Measurements from ENCODE around the gene PRDM16. TPM values are rescaled to one million over a fixed set of nuclear protein-coding genes. Genes with fewer than 3 reads are reported as not detected.

PRDM16 gene
- polyA plus RNA-seq, 1 donor (not counting 4 experiments of a cell fraction or from before 2014, with no cell fraction given): 0.05 TPM

DNA sequence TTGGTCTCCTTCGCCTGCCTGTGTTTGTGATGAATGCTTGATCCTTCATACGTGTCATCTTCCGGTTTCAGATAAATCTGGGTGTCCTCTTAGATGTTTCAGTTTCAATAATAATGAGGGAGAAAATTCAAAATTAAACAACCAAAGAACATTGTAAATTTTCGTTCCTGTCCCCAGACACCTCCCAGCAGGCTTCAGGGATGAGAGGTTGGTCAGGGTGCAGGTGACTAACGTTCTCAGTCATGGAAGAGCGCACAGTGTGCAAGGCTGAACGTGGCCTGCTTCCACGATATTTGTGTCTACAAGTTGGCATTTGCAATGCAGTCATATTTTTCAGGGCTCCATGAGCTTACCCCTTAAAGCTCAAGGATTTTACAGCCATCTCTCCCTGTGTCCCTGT lies 238.4 kb downstream of the PRDM16 start:
- Histone ChIP-seq H2AFZ (ENCODE audit: control insufficient read depth, low read length) (no peak overlapping the region), H3K4me2 (ENCODE audit: control insufficient read depth, extremely low read depth, insufficient read depth, low read depth, low read length) (no peak overlapping the region), H3K9me1 (ENCODE audit: control insufficient read depth, extremely low read depth, insufficient read depth, low read length) (no peaks in the 10 kb centered on the region), H3K27ac (ENCODE audit: control insufficient read depth, insufficient read depth, low read length) (no peak overlapping the region), H3K9ac (ENCODE audit: control insufficient read depth, extremely low read depth, insufficient read depth, low read length) (no peak overlapping the region), H3K4me1 (ENCODE audit: control insufficient read depth, extremely low read depth, insufficient read depth, low read length) (no peaks in the 10 kb centered on the region), H3K27me3 (ENCODE audit: control insufficient read depth, extremely low read depth, insufficient read depth, low read length) (no peaks in the 10 kb centered on the region), H3K36me3 (ENCODE audit: control insufficient read depth in 2 of 2, extremely low read depth in 1 of 2, insufficient read depth in 2 of 2, low read length in 2 of 2) (no peaks in the 10 kb centered on the region), H3K4me3 (ENCODE audit: control insufficient read depth in 2 of 3, extremely low read depth in 1 of 3, insufficient read depth in 2 of 3, low read depth in 1 of 3, low read length in 3 of 3) (no peak overlapping the region), H3K9me3 (ENCODE audit: control insufficient read depth, low read depth, low read length) (peaks cover 3% of the 10 kb centered on the region), H4K20me1 (ENCODE audit: control insufficient read depth, extremely low read depth, insufficient read depth, low read length) (no peaks in the 10 kb centered on the region), H3K79me2 (ENCODE audit: control insufficient read depth, insufficient read depth, low read length) (no peaks in the 10 kb centered on the region)
- DNase-seq (ENCODE audit: low read depth, low spot score) (no peak), FAIRE-seq (no peak)
- dilution Hi-C loops (cut with MboI; ENCODE audit: extremely low pct_ligation_motif_present, low sequenced_read_pairs): no loop called here
- no peak for TF ChIP-seq EZH2 (IDR thresholded peaks at IDR 0.05; ENCODE audit: low read length)
- TF ChIP-seq, protein P1, sequence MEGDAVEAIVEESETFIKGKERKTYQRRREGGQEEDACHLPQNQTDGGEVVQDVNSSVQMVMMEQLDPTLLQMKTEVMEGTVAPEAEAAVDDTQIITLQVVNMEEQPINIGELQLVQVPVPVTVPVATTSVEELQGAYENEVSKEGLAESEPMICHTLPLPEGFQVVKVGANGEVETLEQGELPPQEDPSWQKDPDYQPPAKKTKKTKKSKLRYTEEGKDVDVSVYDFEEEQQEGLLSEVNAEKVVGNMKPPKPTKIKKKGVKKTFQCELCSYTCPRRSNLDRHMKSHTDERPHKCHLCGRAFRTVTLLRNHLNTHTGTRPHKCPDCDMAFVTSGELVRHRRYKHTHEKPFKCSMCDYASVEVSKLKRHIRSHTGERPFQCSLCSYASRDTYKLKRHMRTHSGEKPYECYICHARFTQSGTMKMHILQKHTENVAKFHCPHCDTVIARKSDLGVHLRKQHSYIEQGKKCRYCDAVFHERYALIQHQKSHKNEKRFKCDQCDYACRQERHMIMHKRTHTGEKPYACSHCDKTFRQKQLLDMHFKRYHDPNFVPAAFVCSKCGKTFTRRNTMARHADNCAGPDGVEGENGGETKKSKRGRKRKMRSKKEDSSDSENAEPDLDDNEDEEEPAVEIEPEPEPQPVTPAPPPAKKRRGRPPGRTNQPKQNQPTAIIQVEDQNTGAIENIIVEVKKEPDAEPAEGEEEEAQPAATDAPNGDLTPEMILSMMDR (optimal IDR thresholded peaks at IDR 0.05 in 1 of 3, IDR thresholded peaks at IDR 0.05 in 1 of 3, conservative IDR thresholded peaks at IDR 0.05 in 1 of 3; ENCODE audit: extremely low read depth in 1 of 3, insufficient read depth in 2 of 3, low read length in 3 of 3): no peak

DNA sequence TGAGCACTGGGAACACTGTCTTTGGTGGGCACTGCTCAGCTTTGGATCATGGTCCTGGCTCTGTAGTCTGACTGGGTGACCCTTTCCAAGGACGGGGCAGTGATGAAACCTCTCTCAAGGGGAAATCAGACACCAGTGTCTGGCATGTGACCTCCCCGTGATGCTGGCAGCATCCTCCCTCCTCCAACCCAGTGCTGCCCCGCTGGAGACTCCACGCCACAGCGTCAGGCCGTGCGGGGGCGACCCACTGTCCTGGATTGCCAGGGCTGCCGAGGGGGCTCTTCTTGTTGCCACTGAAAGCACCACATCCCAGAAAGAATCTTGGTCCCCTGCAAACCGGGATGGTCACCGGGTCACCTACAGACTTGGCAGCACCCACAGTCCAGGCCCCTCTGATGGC lies 239.1 kb downstream of the PRDM16 start:
- dilution Hi-C loops (cut with MboI; ENCODE audit: extremely low pct_ligation_motif_present, low sequenced_read_pairs): no loop called here

More for the DNA sequence above, 239.1 kb downstream of the PRDM16 start:
- Histone ChIP-seq H3K4me1 (ENCODE audit: control insufficient read depth, extremely low read depth, insufficient read depth, low read length) (no peaks in the 10 kb centered on the region), H3K36me3 (ENCODE audit: control insufficient read depth in 2 of 2, extremely low read depth in 1 of 2, insufficient read depth in 2 of 2, low read length in 2 of 2) (no peaks in the 10 kb centered on the region), H3K27ac (ENCODE audit: control insufficient read depth, insufficient read depth, low read length) (no peak overlapping the region), H3K27me3 (ENCODE audit: control insufficient read depth, extremely low read depth, insufficient read depth, low read length) (no peaks in the 10 kb centered on the region), H3K9me3 (ENCODE audit: control insufficient read depth, low read depth, low read length) (peaks cover 6% of the 10 kb centered on the region), H3K79me2 (ENCODE audit: control insufficient read depth, insufficient read depth, low read length) (no peaks in the 10 kb centered on the region), H4K20me1 (ENCODE audit: control insufficient read depth, extremely low read depth, insufficient read depth, low read length) (no peaks in the 10 kb centered on the region), H3K9me1 (ENCODE audit: control insufficient read depth, extremely low read depth, insufficient read depth, low read length) (no peaks in the 10 kb centered on the region), H3K4me2 (ENCODE audit: control insufficient read depth, extremely low read depth, insufficient read depth, low read depth, low read length) (no peak overlapping the region), H3K4me3 (ENCODE audit: control insufficient read depth in 2 of 3, extremely low read depth in 1 of 3, insufficient read depth in 2 of 3, low read depth in 1 of 3, low read length in 3 of 3) (no peak overlapping the region), H2AFZ (ENCODE audit: control insufficient read depth, low read length) (no peak overlapping the region), H3K9ac (ENCODE audit: control insufficient read depth, extremely low read depth, insufficient read depth, low read length) (no peak overlapping the region)
- FAIRE-seq (no peak), DNase-seq (ENCODE audit: low read depth, low spot score) (no peak)
- TF ChIP-seq, protein P1 (optimal IDR thresholded peaks at IDR 0.05 in 1 of 3, IDR thresholded peaks at IDR 0.05 in 1 of 3, conservative IDR thresholded peaks at IDR 0.05 in 1 of 3; ENCODE audit: extremely low read depth in 1 of 3, insufficient read depth in 2 of 3, low read length in 3 of 3): no peak
- TF ChIP-seq EZH2 (IDR thresholded peaks at IDR 0.05; ENCODE audit: low read length): no peak
